HepG2 (cell line): ENCODE results near the gene OR5A1. TPM values are rescaled to one million over a fixed set of nuclear protein-coding genes. Genes with fewer than 3 reads are reported as not detected.

ENCODE experiments used
- ATAC-seq: fragments of 200-7000 bp; cut with Tn5 transposase; 3 replicates; pipeline ENCODE4 v1.9.1; 2020; ENCODE audit warnings: mild to moderate bottlenecking, moderate library complexity
- BruUV-seq: library from RNA; stranded (reverse); fragments of 400-500 nt; replicated peaks from 2 replicates; lab custom pipeline; 2021; lab: Mats Ljungman, UMichigan
- CTCF ChIA-PET: fragments of 300-600 bp; formaldehyde crosslinking; extraction: SDS; loops from one replicate; lab custom pipeline; 2021; ENCODE audit warnings: low total read pairs, inconsistent platforms, low intra/inter-chr PET ratio; lab: Yijun Ruan, JAX
- POLR2A ChIA-PET: fragments of 350-600 bp; sonication (Branson Sonifier 250); formaldehyde crosslinking; loops from one replicate; lab custom pipeline; 2020; ENCODE audit warnings: antibody characterized with exemption, inconsistent platforms; lab: Yijun Ruan, JAX
- DNase-seq: peaks from one replicate; pipeline ENCODE4 v3.0.0-alpha.2; 2015; ENCODE audit warnings: low spot score
- FAIRE-seq: peaks from 3 replicates; lab custom pipeline; 2011; peaks lifted over from hg19 to GRCh38; lab: Jason Lieb, UNC
- H2AFZ ChIP-seq: one replicate; pipeline ENCODE4 v1.6.1; 2011; ENCODE audit warnings: low read length, inconsistent platforms
- H3K27ac ChIP-seq: fragments of 300-600 bp; 3 replicates; pipeline ENCODE4 v1.8.0; 2011; ENCODE audit warnings: mixed run types, mild to moderate bottlenecking, mixed read lengths, low read length, inconsistent platforms; ENCODE audit not compliant: insufficient read depth; ENCODE audit errors: extremely low read length
- H3K27me3 ChIP-seq, 2 experiments: fragments of 200-600 bp in 1 of 2; 2 replicates in 1 of 2; 3 replicates in 1 of 2; pipeline versions ENCODE4 v1.6.0 to v1.8.0; 2011; ENCODE audit warnings: low read length in 2 of 2, mild to moderate bottlenecking in 2 of 2, moderate library complexity in 2 of 2, inconsistent platforms in 1 of 2; ENCODE audit not compliant: insufficient read depth in 2 of 2, control insufficient read depth in 1 of 2
- H3K36me3 ChIP-seq, 2 experiments: fragments of 200-600 bp in 1 of 2; replicated peaks in 1 of 2; 2 replicates in 1 of 2; 3 replicates in 1 of 2; pipeline versions ENCODE4 v1.5.1 to v1.8.0; 2011; ENCODE audit warnings: low read length in 2 of 2, inconsistent platforms in 1 of 2; ENCODE audit not compliant: insufficient read depth in 2 of 2, control insufficient read depth in 1 of 2
- H3K4me1 ChIP-seq: 2 replicates; pipeline ENCODE4 v1.5.1; 2012; ENCODE audit warnings: low read length, inconsistent platforms; ENCODE audit not compliant: insufficient read depth
- H3K4me2 ChIP-seq: 2 replicates; pipeline ENCODE4 v1.6.0; 2011; ENCODE audit warnings: low read depth, low read length, inconsistent platforms
- H3K4me3 ChIP-seq, 3 experiments: fragments of 200-600 bp in 1 of 3; sonication (generic), shearing (Covaris generic) in 1 of 3; replicated peaks in 1 of 3; 2 replicates each; pipeline ENCODE4 v1.5.1; 2011 to 2016; ENCODE audit warnings: low read length in 3 of 3, inconsistent platforms in 2 of 3, low read depth in 2 of 3, mild to moderate bottlenecking in 2 of 3, control low read depth in 1 of 3, mixed read lengths in 1 of 3; ENCODE audit not compliant: insufficient read depth in 1 of 3
- H3K79me2 ChIP-seq: one replicate; pipeline ENCODE4 v1.6.1; 2011; ENCODE audit warnings: low read length, inconsistent platforms; ENCODE audit not compliant: insufficient read depth
- H3K9ac ChIP-seq: 2 replicates; pipeline ENCODE4 v1.6.0; 2011; ENCODE audit warnings: mild to moderate bottlenecking, low read depth, low read length, inconsistent platforms; ENCODE audit not compliant: insufficient read depth
- H3K9me3 ChIP-seq: 2 replicates; pipeline ENCODE4 v1.5.1; 2012; ENCODE audit warnings: mild to moderate bottlenecking, low read length
- H4K20me1 ChIP-seq: 2 replicates; pipeline ENCODE4 v1.6.0; 2011; ENCODE audit warnings: inconsistent platforms, mild to moderate bottlenecking, low read length, moderate library complexity; ENCODE audit not compliant: insufficient read depth
- BORCS8-MEF2B ChIP-seq: sonication (generic); formaldehyde crosslinking; IDR thresholded peaks from 2 replicates; pipeline ENCODE4 v1.8.0; 2022; ENCODE audit warnings: mild to moderate bottlenecking, missing genetic modification reagents
- CREB3 ChIP-seq: sonication (generic); formaldehyde crosslinking; IDR thresholded peaks from 2 replicates; pipeline ENCODE4 v1.5.0; 2020; ENCODE audit warnings: missing genetic modification reagents
- HHEX ChIP-seq: IDR thresholded peaks from 2 replicates; pipeline ENCODE4 v1.6.1; 2016; ENCODE audit warnings: control low read depth
- HMG20B ChIP-seq: conservative IDR thresholded peaks from 2 replicates; pipeline ENCODE4 v1.6.1; 2016; ENCODE audit warnings: missing genetic modification reagents, missing compliant biosample characterization
- JUN ChIP-seq: sonication (generic); formaldehyde crosslinking; IDR thresholded peaks from 2 replicates; pipeline ENCODE4 v1.4.0; 2020; ENCODE audit warnings: mild to moderate bottlenecking, missing genetic modification reagents
- JUNB ChIP-seq: sonication (generic); formaldehyde crosslinking; IDR thresholded peaks from 2 replicates; pipeline ENCODE4 v1.8.0; 2022; ENCODE audit warnings: missing genetic modification reagents, mild to moderate bottlenecking, borderline replicate concordance
- KDM3A ChIP-seq: IDR thresholded peaks from 2 replicates; pipeline ENCODE4 v1.6.1; 2018; ENCODE audit warnings: low read depth, missing compliant biosample characterization
- ZBTB1 ChIP-seq: sonication (generic); formaldehyde crosslinking; IDR thresholded peaks from 2 replicates; pipeline ENCODE4 v1.4.0; 2020; ENCODE audit warnings: missing genetic modification reagents, borderline replicate concordance
- ZNF616 ChIP-seq: sonication (generic); formaldehyde crosslinking; IDR thresholded peaks from 2 replicates; pipeline ENCODE4 v1.5.0; 2020; ENCODE audit warnings: low read depth, mild to moderate bottlenecking, missing genetic modification reagents
- ZNF629 ChIP-seq: sonication (generic); formaldehyde crosslinking; conservative IDR thresholded peaks from 2 replicates; pipeline ENCODE4 v1.5.0; 2020; ENCODE audit warnings: missing genetic modification reagents
- ZNF646 ChIP-seq: sonication (generic); formaldehyde crosslinking; IDR thresholded peaks from 2 replicates; pipeline ENCODE4 v1.9.0; 2021; ENCODE audit warnings: mild to moderate bottlenecking, missing genetic modification reagents
- WGBS: methylation state at CpG from one replicate; pipeline ENCODE4 v1.1.6; 2017; ENCODE audit warnings: low lambda C conversion rate; 5-methylcytosine and 5-hydroxymethylcytosine counted together
- in situ Hi-C: cut with HindIII; loops from 2 replicates; pipeline ENCODE4 v1.10.0; 2017; ENCODE audit warnings: low pct_unique_long_range_greater_than_20kb; ENCODE audit not compliant: extremely low pct_ligation_motif_present
- intact Hi-C: fragments of 100-400 bp; cut with micrococcal nuclease; formaldehyde crosslinking; loops from one replicate; pipeline ENCODE4 v1.10.0; 2022; ENCODE audit not compliant: unreplicated experiment
- polyA plus RNA-seq, 8 experiments: library from polyadenylated mRNA; depleted of rRNA in 3 of 8; stranded (reverse) in 7 of 8; unstranded in 1 of 8; fragments of >200 nt; fragmentation: Illumina TruSeq in 4 of 8; extraction: Trizol in 4 of 8; gene quantifications; 2 replicates each; pipeline versions ENCODE4 v1.2.1 to v1.2.3, GENCODE V29; 2011 to 2016; ENCODE audit warnings: low read depth in 4 of 8, missing spikeins in 1 of 8, mixed read lengths in 1 of 8; ENCODE audit not compliant: insufficient read depth in 1 of 8
- total RNA-seq, 5 experiments: library from RNA; depleted of rRNA; stranded (reverse); fragments of >200 nt; fragmentation: Illumina TruSeq; extraction: Trizol; gene quantifications; 2 replicates each; pipeline ENCODE4 v1.2.3, GENCODE V29; 2016; ENCODE audit warnings: low read depth in 1 of 5

OR5A1 gene
- total and polyA plus RNA-seq, 2 of the 13 experiments (the other 11 are each of a cell fraction or from before 2014, with no cell fraction given), result not detected

- Histone ChIP-seq H3K36me3 (no peaks in the 10 kb centered on the region), H2AFZ (no peak overlapping the region), H3K27me3 (peaks cover 0 to 3% of the 10 kb centered on the region in 2 experiments; a peak in 2 of 5 replicates), H3K4me1 (no peaks in the 10 kb centered on the region), H3K79me2 (no peaks in the 10 kb centered on the region), H4K20me1 (no peaks in the 10 kb centered on the region), H3K4me3 (no peak overlapping the region), H3K27ac (no peak overlapping the region), H3K9me3 (no peaks in the 10 kb centered on the region), H3K9ac (no peak overlapping the region), H3K4me2 (no peak overlapping the region)
- ChIA-PET POLR2A (no interaction called here), CTCF (no interaction called here)
- in situ Hi-C loops (no loop called here), intact Hi-C loops (no loop called here)
- no TSS peak for BruUV-seq
- ATAC-seq (no peak), FAIRE-seq (no peak), DNase-seq (no peak)
- 23% methylated on average over 7 of the region's 7 CpGs for WGBS
- TF ChIP-seq HMG20B (CRISPR knock-in tag) (no peak), CREB3 (CRISPR knock-in tag) (no peak), BORCS8-MEF2B (no peak), ZNF616 (CRISPR knock-in tag) (no peak), JUNB (CRISPR knock-in tag) (no peak), ZBTB1 (CRISPR knock-in tag) (no peak), ZNF646 (no peak), HHEX (CRISPR knock-in tag) (no peak), KDM3A (no peak), JUN (CRISPR knock-in tag) (no peak), ZNF629 (CRISPR knock-in tag) (no peak)
Observed at GRCh38 chr11:59437770-59438169, 1.5 kb downstream of the OR5A1 start.
